Dermis blood vessel endothelial cell (primary cell): ENCODE measurements around the gene SMTN. TPM values are rescaled to one million over a fixed set of nuclear protein-coding genes. Genes with fewer than 3 reads are reported as not detected.
A peak's percentile ranks its signal among the peaks of the same experiment; 100 is the strongest.
"Not testable (repeated sequence)": the region's sequence is repeated elsewhere in the genome, so short reads cannot be mapped to it uniquely, and the experiment has no call there.

Experiments
- DNase-seq: peaks from one replicate; pipeline ENCODE4 v3.0.0; 2010
- total RNA-seq: library from RNA; depleted of rRNA; stranded (reverse); fragments of >200 nt; gene quantifications from 2 replicates; pipeline ENCODE4 v1.2.3, GENCODE V29; 2014

SMTN gene
- total RNA-seq, 1 donor from 2014 or later: 269 TPM

GRCh38 chr22:31106001-31106571 lies 25.0 kb downstream of the SMTN start:
- peak; percentile 29 for DNase-seq

GRCh38 chr22:31106731-31107177 lies 25.6 kb downstream of the SMTN start:
- DNase-seq: no peak

DNA sequence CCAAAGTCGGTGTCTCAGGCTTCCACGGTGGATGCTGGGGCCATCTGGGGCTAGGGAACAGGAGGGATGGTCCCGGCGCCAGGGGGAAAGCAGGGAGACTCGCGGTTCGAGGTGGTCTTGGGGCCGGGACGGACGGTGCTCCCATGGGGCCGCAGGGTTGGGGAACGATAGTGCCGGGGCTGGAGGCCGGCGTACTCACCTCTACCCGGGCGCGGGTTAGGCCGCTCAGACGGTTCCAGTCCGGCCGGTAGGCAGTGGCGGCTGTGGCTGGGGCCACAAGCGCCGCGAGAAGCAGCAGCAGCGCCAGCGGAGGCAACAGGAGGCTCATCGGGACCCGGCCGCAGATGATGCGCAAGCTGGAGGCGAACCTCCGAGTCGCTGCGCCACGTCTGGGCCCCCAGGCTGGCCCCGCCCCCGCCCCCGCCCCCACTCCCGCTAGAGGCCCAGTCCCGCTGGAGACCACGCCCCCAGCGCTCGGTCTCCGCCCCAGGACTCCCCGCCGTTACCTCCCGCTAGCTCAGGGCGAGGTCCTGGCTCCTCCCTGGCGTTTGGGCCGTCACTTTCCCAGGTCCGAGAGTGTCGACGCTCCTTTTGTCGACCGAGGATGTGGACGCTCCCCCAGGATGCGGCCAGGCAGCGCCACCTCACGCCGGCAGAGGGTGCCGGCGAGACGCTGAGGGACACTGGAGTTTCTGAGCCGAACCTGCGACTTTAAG lies 26.2 kb downstream of the SMTN start, which contains the start of gene SELENOM:
SELENOM (minus strand) TSS at position 391 of the 716 bp plus-strand sequence; CDS start at position 328, 63 bp downstream.
- DNase-seq: peak; percentile 98

DNA sequence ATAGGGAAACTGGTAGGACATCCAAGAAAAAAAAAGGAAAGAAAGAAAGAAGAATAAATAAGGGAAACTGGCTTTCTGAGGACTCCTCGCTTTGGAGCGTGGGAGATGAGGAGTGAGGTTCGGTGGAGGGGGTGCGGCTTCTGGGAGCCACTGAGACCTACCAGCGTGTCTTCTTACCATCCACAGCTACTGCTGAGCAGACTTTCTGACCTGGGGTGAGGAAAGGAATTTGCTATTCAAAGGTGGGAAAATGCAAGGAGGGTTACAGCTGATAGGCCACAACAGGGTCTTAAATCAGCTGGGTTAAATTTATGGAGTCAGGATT lies 26.7 kb downstream of the SMTN start:
- no peak for DNase-seq

GRCh38 chr22:31112547-31113091 lies 31.5 kb downstream of the SMTN start:
- not testable (repeated sequence) for DNase-seq

- no peak for DNase-seq
Observed at GRCh38 chr22:31118046-31118820, 37.1 kb downstream of the SMTN start.

DNA sequence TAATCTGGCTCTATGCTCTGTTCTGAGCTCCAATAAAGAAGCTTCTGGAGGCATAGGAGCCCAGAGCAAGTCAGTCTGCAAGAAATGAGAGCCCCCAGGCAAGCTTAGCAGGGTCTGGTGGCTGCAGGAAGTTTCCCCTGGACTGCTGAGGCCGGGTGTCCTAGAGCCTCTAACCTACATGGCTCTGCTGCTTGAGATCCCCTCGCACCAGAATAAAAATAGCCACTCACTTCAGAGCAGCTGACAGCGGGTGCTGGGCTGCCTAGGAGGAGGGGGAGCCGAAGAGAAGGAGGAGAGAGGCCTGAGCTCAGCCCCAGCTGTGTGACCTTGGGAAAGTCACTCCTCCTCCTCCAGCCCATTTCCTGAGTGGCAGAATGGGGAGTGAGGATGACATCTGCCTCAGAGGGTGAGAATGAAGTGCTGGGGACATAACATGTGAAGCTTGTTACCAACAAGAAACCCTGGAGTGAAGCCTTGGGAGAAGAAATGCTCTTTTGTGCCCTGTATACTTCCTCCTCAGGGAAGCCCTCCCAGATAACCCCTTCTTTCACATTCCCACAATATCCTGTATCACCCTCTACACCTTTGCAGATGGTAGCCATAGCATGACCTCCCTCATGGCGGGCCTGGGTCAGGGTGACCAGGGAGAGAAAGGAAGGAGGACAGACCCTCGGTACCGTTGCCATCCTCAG lies 38.1 kb downstream of the SMTN start:
- DNase-seq: no peak

GRCh38 chr22:31120230-31120629 lies 39.1 kb downstream of the SMTN start:
- DNase-seq: no peak

GRCh38 chr22:31120642-31121041 lies 39.5 kb downstream of the SMTN start:
- no peak for DNase-seq

DNA sequence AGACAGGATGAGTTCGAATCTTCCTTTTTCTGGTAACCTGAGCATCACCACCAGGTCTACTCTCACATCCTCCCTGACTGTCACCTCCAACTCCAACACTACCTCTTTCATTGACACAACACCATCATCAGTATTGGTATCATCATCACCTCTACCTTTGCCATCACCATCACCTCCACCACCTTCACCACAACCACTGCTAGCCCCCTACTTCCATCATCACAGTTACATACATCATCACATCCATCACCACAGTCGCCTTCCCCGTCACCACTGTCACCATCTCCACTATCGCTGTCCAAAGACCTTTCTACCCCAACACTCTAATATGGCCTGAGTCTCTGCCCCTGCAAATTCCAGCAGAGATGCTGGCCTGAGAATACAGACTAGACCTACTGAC lies 40.3 kb downstream of the SMTN start:
- no peak for DNase-seq

DNA sequence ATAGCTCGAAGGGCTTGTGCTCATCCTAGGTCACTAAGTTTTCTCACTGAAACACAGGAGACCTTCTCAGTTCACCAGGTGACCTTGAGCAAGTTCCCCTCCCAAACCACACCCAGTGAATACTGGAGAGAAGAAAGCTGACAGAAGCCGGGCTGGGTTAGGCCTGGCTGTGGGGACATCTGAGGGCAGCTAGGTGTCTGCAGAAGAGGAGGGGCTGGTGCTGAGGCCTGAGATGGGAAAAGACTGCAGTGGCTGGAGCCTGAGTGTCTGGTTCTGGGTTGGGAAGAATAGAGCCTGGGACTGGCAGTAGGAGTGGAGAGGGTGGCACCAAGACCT lies 41.0 kb downstream of the SMTN start:
- DNase-seq: no peak

DNA sequence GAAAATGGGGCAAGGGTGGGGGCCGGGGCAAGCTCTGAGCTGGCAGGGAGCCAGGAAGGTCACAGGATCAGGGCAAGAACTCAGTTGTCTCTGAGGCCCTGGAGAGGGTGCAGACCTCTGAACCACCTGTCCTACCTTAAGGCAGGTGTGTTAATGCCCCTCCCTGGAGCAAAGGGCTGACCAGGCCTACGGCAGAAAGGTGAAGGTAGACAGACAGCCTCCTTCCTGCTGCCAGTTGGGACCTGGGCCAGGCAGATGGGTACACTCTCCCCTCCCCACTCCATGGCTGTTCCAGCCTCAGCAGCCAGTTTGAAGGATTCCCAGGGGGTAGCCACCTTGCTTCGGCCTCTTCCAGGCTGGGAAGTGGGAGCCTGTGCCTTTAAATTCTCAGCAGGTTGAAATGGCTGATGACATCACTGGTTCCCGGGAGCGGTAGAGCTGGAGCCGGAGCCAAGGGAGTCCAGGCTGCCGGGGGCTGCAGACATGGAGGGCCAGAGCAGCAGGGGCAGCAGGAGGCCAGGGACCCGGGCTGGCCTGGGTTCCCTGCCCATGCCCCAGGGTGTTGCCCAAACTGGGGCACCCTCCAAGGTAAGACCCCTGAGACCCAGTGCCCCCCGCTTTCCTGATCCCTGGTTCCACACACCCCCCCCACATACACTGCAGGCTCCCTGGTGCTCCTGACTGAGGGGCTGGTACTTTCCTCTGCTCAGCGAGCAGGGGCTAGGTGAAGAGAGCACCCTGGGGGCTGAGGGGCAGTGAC lies 41.6 kb downstream of the SMTN start, which contains the start of gene INPP5J:
INPP5J (plus strand) TSS at position 435 of the 760 bp plus-strand sequence; CDS start at position 484, 49 bp downstream.
- peak; percentile 43 for DNase-seq

GRCh38 chr22:31123292-31123602 lies 42.1 kb downstream of the SMTN start:
- no peak for DNase-seq

DNA sequence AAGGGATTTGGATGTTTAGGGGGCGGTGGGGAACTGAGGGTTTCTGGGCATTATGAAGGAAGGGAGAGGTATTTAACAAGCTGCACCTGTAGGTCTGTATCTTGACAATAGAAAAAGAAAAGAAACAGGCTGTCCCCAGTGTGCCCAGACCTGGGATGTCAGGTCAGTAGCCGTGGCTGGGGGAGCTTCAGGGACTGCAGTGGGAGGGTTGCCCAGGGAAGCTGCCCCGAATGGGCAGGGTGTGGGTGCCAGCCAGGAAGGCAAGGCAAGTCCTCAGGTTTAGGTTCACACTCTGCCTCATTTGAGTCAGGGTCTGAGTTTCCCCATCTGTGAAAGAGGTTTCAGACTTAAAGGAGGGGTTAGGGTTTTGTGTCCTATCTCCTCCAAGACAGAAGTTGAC lies 43.2 kb downstream of the SMTN start:
- no peak for DNase-seq

DNA sequence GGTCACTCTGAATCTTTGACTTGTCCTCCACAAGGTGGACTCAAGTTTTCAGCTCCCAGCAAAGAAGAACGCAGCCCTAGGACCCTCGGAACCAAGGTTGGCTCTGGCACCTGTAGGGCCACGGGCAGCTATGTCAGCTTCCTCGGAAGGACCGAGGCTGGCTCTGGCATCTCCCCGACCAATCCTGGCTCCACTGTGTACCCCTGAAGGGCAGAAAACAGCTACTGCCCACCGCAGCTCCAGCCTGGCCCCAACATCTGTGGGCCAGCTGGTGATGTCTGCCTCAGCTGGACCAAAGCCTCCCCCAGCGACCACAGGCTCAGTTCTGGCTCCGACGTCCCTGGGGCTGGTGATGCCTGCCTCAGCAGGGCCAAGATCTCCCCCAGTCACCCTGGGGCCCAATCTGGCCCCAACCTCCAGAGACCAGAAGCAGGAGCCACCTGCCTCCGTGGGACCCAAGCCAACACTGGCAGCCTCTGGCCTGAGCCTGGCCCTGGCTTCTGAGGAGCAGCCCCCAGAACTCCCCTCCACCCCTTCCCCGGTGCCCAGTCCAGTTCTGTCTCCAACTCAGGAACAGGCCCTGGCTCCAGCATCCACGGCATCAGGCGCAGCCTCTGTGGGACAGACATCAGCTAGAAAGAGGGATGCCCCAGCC lies 43.8 kb downstream of the SMTN start:
- DNase-seq: no peak

DNA sequence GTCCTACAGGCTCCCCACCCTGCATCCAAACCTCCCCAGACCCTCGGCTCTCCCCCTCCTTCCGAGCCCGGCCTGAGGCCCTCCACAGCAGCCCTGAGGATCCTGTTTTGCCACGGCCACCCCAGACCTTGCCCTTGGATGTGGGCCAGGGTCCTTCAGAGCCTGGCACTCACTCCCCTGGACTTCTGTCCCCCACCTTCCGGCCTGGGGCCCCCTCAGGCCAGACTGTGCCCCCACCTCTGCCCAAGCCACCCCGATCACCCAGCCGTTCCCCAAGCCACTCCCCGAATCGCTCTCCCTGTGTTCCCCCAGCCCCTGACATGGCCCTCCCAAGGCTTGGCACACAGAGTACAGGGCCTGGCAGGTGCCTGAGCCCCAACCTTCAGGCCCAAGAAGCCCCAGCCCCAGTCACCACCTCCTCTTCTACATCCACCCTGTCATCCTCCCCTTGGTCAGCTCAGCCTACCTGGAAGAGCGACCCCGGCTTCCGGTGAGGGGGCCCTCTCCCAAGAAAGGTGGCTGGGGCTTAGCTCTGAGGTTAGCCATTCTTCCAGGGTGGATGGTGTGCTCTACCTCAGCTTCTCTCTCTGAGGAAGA lies 44.5 kb downstream of the SMTN start:
- DNase-seq: no peak

DNA sequence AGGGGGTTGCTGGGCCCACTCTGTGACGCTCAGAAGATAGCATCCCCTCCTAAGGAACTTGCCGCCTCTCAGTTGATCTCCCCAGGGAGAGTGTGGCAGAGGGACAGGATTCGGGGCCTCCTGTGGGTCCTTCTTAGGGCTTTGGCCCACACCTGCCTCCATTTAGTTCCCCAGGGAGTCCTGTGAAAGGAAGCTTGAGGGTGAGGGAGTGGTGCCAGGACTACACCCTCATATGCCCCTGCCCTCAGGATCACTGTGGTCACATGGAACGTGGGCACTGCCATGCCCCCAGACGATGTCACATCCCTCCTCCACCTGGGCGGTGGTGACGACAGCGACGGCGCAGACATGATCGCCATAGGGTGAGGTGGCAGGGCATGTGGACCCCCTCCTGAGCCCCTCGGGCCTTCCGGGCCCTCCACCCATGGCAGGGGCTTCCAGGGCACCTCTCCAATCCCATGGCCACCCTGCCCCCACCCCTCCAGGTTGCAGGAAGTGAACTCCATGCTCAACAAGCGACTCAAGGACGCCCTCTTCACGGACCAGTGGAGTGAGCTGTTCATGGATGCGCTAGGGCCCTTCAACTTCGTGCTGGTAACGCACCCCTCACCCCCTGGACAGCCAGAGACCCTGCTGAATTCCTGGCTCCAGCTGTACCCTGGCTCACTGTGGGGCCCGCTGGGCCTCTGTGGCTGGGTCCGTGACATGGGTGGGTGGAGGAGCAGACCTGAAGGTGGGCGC lies 45.2 kb downstream of the SMTN start:
- no peak for DNase-seq

DNA sequence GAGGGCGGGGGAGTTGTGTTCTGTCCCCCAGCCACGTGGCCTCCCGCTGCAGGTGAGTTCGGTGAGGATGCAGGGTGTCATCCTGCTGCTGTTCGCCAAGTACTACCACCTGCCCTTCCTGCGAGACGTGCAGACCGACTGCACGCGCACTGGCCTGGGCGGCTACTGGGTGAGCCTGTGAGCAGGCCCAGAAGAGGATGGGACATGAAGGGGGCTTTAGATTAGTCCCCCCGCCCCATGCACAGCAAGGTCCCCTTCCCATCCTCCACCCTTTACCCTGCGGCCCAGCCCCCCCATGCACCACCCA lies 45.7 kb downstream of the SMTN start:
- DNase-seq: no peak

- no peak for DNase-seq
Observed at GRCh38 chr22:31127181-31127772, 46.2 kb downstream of the SMTN start.

GRCh38 chr22:31128156-31128555 lies 47.0 kb downstream of the SMTN start:
- DNase-seq: no peak
